ENCODE results near the gene NXNL1. TPM values are rescaled to one million over a fixed set of nuclear protein-coding genes. Genes with fewer than 3 reads are reported as not detected.

NXNL1 gene
- total RNA-seq, 1 donor from 2014 or later = not detected

DNA sequence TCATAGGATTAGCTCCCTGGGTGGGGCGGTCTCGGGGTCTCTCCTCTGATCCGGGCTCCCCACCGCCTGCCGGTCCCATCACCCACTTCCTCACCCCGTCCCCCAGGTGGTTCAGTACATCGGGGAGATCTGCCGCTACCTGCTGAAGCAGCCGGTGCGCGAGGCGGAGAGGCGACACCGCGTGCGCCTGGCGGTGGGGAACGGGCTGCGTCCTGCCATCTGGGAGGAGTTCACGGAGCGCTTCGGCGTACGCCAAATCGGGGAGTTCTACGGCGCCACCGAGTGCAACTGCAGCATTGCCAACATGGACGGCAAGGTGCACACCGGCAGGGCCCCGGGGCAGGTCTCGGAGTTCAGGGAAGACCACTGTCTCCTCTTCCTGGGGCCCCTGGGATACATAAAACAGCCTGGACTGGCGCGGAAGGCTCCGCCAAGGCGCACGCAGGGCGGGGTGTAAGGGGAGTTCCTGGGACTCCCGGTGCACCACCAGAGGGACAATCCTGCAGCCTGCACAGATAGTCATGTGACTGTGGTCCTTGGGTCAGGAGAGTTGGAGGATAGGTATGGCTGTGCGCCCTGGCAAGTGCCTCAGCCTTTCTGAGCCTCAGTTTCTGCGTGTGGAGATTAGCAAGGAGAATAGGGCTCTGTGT is 36.5 kb upstream of the NXNL1 start:
- H3K36me3 Mint-ChIP-seq (ENCODE audit: low read depth) = no peaks in the 10 kb centered on the region
- no peak overlapping the region for H3K27ac Mint-ChIP-seq (ENCODE audit: unreplicated experiment)
- no peaks in the 10 kb centered on the region for H3K9me3 Mint-ChIP-seq (ENCODE audit: low read depth)
- TF ChIP-seq, protein P1, sequence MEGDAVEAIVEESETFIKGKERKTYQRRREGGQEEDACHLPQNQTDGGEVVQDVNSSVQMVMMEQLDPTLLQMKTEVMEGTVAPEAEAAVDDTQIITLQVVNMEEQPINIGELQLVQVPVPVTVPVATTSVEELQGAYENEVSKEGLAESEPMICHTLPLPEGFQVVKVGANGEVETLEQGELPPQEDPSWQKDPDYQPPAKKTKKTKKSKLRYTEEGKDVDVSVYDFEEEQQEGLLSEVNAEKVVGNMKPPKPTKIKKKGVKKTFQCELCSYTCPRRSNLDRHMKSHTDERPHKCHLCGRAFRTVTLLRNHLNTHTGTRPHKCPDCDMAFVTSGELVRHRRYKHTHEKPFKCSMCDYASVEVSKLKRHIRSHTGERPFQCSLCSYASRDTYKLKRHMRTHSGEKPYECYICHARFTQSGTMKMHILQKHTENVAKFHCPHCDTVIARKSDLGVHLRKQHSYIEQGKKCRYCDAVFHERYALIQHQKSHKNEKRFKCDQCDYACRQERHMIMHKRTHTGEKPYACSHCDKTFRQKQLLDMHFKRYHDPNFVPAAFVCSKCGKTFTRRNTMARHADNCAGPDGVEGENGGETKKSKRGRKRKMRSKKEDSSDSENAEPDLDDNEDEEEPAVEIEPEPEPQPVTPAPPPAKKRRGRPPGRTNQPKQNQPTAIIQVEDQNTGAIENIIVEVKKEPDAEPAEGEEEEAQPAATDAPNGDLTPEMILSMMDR (IDR thresholded peaks at IDR 0.05) = no peak
- no peaks in the 10 kb centered on the region for H3K27me3 Mint-ChIP-seq (ENCODE audit: low read depth)
- no peak overlapping the region for H3K4me3 Mint-ChIP-seq (ENCODE audit: unreplicated experiment)
- no peak for DNase-seq (ENCODE audit: low spot score)
- H3K4me1 Mint-ChIP-seq (ENCODE audit: low read depth) = peaks cover 13% of the 10 kb centered on the region

DNA sequence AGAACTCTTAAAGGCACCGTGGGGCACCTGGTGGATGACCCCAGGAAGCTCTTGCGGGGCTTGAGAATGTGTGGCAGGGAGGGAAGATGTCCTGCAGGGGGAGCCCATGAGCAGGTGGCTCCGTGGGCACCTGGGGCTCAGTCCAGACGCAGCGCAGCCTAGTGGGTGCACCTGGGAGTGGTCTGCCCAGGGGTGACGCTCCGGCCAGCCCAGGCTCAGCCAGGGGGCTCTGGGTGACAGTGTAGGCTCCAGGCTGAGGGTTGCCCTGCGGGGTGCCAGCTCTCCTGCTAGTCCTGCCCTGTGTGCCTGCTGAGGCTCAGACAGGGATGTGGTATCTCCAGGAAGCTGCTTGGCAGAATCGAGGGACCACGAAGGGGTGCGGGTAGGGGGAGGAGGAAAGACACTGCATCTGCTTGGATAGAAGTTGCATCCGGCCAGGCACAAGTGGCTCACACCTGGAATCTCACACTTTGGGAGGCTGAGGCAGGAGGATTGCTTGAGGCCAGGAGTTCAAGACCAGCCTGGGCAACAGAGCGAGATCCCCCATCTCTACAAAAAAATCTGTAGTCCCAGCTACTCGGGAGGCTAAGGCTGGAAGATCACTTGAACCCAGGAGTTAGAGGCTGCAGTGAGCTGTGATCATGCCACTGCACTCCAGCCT is 35.7 kb upstream of the NXNL1 start:
- Mint-ChIP-seq H3K27ac (ENCODE audit: unreplicated experiment) (no peak overlapping the region), H3K36me3 (ENCODE audit: low read depth) (no peaks in the 10 kb centered on the region), H3K4me1 (ENCODE audit: low read depth) (peaks cover 13% of the 10 kb centered on the region), H3K27me3 (ENCODE audit: low read depth) (no peaks in the 10 kb centered on the region), H3K4me3 (ENCODE audit: unreplicated experiment) (no peak overlapping the region), H3K9me3 (ENCODE audit: low read depth) (no peaks in the 10 kb centered on the region)
- no peak for DNase-seq (ENCODE audit: low spot score)
- TF ChIP-seq, protein P1 (IDR thresholded peaks at IDR 0.05) = peak; percentile 88

DNA sequence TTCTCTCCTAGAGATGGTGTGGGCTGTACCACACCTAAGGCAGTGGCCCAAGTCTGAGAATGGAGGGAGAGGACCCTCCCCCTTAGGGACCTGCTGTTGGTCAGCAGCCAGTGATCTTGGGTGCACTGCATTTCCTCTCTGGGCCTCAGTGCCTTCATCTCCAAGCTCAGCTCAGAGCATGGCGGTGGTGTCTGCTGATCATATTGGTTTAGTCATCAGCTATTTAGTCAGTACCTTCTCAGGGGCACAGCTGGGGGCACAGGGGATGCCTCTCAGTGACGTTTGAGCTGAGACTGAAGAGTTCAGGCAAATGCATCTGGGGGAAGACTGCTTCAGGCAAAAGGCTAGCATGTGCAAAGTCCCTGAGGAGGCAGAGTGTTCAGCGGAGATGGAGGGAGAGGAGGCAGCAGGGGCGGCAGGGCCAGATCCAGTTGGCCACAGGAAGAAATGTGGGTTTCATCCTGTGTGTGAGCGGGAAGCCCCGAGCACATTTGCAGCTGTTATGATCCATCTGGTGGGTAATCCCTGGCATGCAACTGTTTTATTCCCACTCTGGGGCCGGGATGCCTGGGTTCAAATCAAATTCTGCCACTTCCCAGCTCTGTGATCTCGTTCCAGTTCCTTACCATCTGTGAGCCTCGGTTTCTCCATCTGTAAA is 35.0 kb upstream of the NXNL1 start:
- no peaks in the 10 kb centered on the region for H3K9me3 Mint-ChIP-seq (ENCODE audit: low read depth)
- TF ChIP-seq, protein P1 (IDR thresholded peaks at IDR 0.05) = no peak

DNA sequence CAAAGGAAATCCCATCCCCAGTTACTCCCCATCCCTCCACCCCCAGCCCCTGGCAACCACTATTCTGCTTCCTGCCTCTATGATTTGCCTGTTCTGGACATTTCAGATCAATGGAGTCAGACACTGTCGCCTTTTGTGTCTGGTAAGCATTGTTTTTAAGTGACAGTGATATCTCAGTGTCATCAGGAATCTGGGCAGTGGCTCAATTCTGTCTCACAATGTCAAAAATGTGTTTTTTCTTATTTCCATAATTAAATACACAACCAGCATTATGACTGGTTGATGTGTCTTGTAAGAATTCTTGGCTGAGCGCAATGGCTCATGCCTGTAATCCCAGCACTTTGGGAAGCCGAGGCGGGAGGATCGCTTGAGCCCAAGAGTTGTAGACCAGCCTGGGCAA is 30.6 kb upstream of the NXNL1 start:
- H3K27me3 Mint-ChIP-seq (ENCODE audit: low read depth) = no peaks in the 10 kb centered on the region

More for the DNA sequence above, 35.0 kb upstream of the NXNL1 start:
- no peak for DNase-seq (ENCODE audit: low spot score)
- Mint-ChIP-seq H3K27ac (ENCODE audit: unreplicated experiment) (no peak overlapping the region), H3K4me1 (ENCODE audit: low read depth) (peaks cover 13% of the 10 kb centered on the region), H3K27me3 (ENCODE audit: low read depth) (no peaks in the 10 kb centered on the region), H3K36me3 (ENCODE audit: low read depth) (no peaks in the 10 kb centered on the region), H3K4me3 (ENCODE audit: unreplicated experiment) (no peak overlapping the region)

DNA sequence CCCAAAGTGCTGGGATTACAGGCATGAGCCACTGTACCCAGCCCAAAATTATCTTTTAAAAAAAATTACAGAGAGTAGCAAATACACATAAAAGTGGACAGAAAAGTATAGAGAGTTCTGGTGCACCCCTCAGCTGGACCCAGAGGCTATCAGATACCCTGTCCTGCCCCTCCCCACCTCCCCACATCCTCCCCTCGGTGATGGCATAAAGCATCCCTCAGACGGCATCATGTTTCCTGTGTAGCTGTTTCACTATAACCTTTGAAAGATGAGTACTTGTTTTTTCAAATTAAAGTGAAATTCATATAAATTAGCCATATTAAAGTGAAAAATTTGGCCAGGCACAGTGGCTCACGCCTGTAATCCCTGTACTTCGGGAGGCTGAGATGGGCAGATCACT is 29.7 kb upstream of the NXNL1 start:
- no peak overlapping the region for H3K4me3 Mint-ChIP-seq (ENCODE audit: unreplicated experiment)
- no peaks in the 10 kb centered on the region for H3K4me1 Mint-ChIP-seq (ENCODE audit: low read depth)
- H3K36me3 Mint-ChIP-seq (ENCODE audit: low read depth) = peaks cover 2% of the 10 kb centered on the region
- DNase-seq (ENCODE audit: low spot score) = no peak
- no peak overlapping the region for H3K27ac Mint-ChIP-seq (ENCODE audit: unreplicated experiment)
- TF ChIP-seq, protein P1 (IDR thresholded peaks at IDR 0.05) = no peak
- H3K9me3 Mint-ChIP-seq (ENCODE audit: low read depth) = no peaks in the 10 kb centered on the region
- no peaks in the 10 kb centered on the region for H3K27me3 Mint-ChIP-seq (ENCODE audit: low read depth)

More for the DNA sequence above, 30.6 kb upstream of the NXNL1 start:
- Mint-ChIP-seq H3K36me3 (ENCODE audit: low read depth) (peaks cover 2% of the 10 kb centered on the region), H3K27ac (ENCODE audit: unreplicated experiment) (no peak overlapping the region), H3K4me1 (ENCODE audit: low read depth) (no peaks in the 10 kb centered on the region), H3K9me3 (ENCODE audit: low read depth) (no peaks in the 10 kb centered on the region), H3K4me3 (ENCODE audit: unreplicated experiment) (no peak overlapping the region)
- DNase-seq (ENCODE audit: low spot score) = no peak
- TF ChIP-seq, protein P1 (IDR thresholded peaks at IDR 0.05) = no peak
